HG03175 (cell line): ENCODE data around the gene COG6.
A peak's percentile ranks its signal among the peaks of the same experiment; 100 is the strongest.

Experiments
- ATAC-seq: cut with Tn5 transposase; IDR thresholded peaks from one replicate; pipeline ENCODE4 v1.9.1; 2021; ENCODE audit warnings: mild to moderate bottlenecking, moderate library complexity; ENCODE audit not compliant: unreplicated experiment

COG6 gene

DNA sequence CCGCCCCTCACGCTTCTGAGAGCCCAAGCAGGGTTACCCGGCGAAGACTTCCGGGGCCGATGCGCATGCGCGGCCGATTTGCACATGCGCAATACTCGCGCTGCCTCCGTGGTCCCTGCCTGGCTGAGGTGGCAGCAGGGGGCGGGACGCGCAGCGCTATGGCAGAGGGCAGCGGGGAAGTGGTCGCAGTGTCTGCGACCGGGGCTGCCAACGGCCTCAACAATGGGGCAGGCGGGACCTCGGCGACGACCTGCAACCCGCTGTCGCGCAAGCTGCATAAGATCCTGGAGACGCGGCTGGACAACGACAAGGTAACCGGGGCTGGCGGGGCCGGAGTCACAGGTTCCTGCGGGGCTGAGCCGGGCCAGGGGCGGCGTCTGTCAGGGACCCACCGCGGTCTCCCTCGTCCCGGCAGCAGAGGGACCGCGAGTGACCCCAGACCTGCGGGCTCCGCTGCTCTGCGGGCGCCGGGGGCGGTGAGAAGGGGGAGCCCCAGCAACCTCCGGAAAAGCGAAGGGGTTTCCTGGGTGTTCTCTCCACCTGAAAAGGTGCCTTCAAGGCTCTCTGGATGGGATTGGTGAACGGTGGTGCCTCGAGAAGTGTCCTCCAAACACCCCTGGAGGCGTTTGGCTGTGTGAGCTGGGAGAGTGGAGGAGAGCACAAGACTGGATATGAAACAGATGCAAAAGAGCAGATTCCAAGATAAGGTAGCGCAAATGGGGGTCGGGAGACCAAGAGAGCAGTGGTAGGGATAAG, at the start of gene COG6:
Gene COG6 (plus strand): TSS at position 94 of the 756 bp plus-strand sequence. CDS start 65 bp downstream, at position 159.
- ATAC-seq = peak; percentile 88

DNA sequence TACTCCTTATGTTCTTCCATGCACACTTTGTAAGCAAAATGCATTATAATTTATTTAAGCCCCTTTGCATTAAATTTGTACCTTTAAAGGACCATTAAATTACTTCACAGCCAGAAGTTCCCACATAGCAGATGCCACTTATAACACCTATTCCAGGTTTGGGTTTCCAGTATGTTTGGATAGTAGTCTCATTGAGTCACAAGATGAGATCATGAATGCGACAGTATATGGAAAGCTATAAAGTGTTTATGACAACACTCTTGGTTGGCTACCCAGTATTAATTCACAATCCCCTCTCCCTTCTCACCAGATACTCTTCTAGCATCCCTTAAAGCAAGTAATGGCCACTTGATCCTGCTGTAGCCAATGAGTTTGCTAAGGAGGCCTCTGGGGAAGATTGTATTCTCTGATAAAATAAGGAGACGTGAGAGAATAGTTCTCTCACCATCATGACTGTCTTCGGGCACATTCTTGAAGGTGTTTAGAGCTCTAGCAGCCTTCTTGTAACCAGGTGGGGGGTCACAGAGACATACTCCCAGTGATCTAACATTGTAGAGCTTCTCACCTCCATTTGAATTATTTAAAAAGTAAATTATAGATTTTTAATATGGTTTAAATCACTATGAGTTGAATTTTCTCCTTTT, 49.7 kb upstream of the COG6 start:
- ATAC-seq = no peak

DNA sequence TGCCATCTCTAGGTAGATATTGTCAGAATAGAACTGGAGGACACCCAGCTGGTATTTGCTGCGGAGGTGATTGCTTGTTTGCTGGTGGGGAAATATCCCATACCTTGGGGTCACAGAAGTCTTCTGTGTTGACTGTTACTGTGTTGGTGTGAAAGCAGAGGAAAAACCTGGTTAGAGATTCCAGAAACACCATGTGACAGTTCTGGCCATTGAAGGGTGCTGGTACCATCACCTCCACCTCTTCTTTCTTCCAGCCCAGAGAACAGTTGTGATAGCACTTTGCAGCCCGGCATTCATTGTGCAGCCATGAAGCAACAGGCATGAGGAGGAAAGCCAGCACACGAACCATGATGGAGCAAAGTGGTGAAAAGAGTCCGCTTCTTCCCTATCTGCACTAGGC, 47.6 kb upstream of the COG6 start:
- ATAC-seq = no peak

DNA sequence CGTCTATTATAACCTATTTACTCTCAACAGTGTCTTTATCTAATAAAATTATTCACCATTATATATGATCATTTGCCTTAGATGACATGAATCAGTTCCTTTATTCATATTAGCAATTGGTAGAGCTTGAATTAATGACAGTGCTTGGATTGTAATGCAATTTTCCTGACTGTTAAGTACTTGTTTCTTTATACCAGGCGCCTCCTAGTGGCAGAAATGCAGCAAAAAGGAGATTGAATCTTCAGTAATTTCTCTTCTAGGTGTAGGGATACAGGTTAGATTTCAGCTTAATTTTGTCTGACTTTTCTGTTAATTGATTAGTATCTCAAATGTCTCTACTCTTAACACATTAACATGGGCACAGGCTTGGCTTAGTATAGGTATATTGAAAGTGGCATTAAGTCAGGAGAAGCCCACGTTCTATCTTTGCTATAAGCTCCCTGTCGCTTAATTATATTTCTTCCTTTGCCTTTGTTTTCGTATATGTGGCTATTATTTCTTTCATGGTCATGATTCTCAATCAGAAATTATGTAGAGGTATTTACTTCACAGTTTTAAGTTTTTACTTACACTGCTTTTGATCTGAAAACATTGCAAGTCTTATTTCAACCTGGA, 43.3 kb upstream of the COG6 start:
- ATAC-seq = no peak

DNA sequence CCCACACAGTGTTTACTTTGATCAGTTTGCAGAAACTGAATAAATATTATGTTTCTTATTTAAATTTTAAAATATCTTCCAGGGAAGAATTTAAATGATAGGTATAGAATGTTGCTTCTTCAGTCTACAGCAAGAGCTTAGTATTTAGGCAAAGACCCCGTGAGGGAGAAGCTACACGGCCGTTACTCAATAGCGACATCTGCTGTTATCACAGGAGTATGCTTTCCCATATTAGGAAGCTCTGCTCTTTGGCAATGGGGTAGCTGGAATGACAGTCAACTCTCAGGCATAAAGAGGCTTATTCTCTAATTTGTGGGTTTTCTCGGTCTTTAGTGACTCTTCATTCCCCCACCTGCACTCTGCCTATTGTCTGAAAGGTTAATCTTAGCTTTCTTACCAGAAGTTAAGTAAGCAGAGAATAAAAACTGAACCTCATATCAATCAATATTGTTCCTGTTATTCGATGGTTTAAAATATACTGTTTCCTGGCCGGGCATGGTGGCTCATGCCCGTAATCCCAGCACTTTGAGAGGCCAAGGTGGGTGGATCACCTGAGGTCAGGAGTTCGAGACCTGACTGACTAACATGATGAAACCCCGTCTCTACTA, 39.3 kb upstream of the COG6 start:
- peak; percentile 82 for ATAC-seq

DNA sequence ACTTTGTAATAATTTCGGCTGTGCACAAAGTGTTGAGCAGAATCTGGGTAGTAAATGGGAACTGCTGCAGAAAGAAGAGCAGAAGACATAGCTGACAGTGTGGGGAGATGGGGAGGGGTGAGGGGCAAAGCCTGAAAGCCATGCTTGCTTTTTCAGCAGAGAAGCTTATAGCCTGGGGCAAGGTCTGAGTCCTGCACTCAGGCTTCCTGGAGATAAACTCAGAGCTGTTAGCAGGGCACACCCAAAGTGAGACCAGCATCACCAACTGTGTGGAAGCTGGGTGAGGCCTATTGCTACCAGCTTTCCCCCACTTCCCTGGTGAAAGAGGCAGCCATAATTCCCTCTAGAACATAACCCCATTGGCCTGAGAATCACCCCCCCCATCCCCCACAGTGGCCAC, 36.9 kb upstream of the COG6 start:
- ATAC-seq = no peak

DNA sequence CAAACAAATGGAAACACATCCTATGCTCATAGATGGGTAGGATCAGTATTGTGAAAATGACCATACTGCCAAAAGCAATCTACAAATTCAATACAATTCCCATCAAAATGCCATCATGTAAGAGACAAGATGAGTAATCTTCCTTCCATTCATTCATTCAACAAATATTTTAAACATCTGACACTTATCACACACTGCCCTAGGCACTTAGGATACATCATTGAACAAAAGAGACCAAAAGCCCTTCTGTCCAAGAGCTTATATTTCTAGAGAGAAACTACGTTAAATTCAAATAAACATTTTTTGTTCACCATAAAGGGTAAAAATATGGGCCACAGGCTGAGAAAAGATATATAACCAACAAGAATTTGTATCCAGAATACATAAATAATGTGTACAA, 32.0 kb upstream of the COG6 start:
- no peak for ATAC-seq

DNA sequence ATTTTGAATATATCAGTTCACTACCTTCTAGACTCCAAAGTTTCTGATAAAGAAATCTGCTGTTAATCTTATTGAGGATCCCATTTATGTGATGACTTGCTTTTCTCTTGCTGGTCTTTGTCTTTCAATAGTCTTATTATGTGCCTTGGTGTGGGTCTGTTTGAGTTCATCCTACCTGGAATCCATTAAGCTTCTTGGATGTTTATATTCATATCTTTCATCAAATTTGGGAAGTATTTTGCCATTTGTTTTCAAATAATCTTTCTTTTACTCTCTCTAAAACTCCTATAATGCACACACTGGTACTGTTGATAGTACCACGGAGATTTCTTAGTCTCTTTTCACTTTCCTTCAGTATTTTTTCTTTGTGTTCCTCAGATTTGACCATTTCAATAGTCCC, 24.2 kb upstream of the COG6 start:
- ATAC-seq = no peak

DNA sequence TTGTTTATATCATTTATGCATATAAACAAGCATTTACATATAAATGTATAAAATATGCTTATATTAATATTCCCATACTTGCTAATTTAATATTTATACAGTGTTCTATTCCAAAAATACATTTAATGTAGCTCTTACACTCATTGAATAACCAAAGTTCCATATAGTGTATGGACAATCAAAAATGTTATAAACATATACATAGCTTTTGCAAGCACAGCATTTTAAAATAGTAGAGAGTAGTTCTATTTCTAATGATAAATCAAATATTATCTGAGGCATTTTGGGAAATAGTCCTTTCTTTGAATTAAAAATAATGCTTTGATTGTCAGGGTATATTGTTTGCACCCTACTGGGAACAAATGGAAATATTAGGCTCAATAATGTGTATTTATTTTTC, 22.5 kb upstream of the COG6 start:
- ATAC-seq = no peak

DNA sequence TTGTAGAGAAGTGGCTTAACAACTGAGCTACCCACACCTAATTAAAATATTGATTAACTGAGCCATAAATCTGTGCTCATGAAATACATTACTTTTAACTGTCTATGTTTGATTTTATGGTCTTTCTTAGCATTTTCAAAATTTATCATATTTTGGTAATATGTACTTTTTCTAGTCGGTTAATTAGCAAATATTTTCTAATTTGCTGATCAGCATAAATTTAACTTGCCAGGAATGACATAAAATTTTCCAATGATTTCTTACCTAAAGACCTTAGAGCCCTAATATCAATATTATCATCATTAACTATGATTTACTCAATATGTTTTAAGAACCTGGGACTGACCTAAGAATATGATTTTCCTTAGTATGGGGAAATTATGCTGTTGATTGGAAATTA, 19.9 kb upstream of the COG6 start:
- ATAC-seq = no peak

DNA sequence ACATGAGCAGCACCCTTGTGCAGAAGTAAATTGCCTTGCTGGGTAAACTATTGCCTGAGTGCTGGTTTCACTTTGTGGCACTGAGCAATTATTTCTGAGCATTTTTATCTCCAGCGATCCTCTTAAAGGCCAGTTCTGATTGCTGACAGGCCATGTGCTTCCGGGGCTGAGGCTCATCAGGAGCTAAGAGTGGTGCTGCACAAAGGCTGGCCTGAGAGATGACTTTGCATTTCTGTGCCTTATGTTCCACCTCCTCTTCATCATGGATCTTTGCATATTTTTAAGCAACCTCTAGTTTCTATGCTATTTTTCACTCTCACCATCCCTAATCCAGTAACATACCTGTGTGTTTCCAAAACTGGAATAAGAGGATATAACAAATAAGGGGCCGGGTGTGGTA, 17.6 kb upstream of the COG6 start:
- no peak for ATAC-seq

DNA sequence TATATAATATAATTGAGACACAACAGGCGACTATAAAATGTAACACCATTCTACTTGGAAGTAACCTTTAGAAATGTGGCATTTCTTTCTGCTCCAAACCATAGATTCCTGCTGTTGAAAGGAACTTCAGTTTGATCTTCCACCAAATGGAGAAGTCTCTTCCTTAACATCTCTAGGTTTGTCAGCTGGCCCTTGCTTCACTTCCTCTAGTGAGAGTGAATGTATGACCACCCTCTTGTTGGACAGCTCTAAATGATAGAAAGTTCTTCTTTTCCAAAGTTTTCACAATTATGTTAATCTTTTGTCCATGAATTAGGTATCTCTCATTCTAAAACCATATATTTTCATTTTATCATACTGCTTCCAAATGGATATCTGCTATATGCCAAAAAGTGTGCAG, 13.8 kb upstream of the COG6 start:
- no peak for ATAC-seq

DNA sequence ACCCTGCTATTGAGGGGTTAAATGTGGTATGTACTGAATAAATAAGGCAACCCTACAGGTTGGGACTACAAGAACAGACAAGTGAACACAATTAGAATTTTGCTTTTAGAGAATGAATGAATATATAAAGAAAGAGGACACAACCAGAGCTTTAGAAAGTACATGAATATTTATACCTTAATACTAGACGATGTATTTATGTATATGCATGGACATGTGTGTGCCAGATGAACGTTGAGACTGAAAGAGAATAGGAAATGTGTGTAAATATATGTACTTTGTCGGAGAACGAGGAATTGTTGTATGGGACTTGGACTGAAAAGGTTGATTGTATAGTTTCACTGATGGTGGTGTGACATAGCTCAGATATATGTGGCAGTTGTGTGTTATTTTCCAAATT, 9.3 kb upstream of the COG6 start:
- ATAC-seq = no peak

DNA sequence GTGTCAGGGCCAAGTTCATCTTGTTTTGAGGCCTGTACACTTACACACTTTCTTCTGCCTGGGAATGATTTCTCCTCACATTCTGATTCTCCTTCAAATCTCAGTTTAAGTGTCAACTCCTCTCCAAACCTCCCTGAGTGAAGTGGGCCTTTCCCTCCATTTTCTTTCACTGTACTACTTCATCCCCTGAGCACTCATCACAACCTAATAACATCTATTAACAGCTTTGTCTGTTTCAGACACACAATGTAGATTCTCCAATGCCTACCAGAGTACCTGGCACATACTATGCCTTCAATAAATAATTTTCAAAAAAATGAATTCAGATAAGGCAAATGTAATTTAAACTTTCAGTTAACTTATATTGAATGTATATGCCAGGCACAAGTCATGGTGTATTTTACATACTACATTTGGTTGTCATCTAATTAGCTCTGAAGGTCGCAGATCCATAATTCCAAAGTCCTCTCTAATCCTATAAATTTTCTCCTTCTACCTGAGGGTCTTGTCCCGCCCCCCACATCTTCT, 357 bp upstream of the COG6 start:
- ATAC-seq = no peak

DNA sequence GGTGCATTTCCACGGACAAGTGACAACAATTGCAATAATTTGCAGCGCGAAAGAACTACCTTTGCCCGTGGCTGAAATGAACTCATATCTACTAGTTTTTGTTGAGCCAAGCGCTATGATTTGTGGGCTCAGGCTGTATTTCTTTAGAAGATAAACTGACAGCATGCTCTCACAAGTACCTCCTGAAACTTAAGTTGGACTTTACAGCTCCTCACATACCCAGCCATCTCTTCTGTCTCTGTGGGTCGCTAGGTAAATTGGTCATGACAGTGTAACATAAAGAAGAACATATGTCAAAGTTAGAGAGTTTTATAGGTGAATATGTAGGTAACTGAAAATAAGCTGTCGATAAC, 839 bp downstream of the COG6 start:
- no peak for ATAC-seq

DNA sequence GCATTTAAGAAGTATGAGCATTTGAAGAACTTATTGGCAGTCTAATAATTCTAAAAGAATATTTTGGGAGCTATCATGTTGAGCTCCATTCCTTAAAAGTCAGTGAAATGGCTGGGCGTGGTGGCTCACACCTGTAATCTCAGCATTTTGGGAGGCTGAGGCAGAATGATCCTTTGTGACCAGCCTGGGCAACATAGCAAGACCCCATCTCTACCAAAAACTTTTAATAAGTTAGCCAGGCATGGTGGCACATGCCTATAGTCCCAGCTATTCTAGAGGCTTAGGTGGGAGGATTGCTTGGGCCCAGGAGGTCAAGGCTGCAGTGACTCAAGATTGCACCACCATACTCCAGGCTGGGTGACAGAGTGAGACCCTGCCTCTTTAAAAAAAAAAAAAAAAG, 8.0 kb downstream of the COG6 start:
- no peak for ATAC-seq

DNA sequence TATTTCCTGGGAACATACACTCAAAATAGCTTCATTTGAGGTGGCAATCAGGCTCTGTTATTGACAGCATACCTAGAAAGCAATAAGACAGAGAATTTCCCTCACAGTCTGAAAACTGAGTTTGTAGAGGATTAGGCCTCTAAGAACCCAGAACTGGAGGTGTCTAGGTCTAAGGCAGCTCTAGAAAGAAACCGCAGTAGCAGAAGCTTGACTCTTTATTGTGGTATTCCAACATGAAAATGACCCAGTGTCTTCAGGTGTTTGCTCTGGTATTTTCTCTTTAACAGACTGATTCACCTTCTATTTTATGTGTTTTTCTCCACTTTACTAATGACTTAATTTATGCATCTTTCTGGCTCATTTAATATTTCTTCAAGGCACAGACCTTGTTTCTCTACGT, 8.5 kb downstream of the COG6 start:
- ATAC-seq = no peak

DNA sequence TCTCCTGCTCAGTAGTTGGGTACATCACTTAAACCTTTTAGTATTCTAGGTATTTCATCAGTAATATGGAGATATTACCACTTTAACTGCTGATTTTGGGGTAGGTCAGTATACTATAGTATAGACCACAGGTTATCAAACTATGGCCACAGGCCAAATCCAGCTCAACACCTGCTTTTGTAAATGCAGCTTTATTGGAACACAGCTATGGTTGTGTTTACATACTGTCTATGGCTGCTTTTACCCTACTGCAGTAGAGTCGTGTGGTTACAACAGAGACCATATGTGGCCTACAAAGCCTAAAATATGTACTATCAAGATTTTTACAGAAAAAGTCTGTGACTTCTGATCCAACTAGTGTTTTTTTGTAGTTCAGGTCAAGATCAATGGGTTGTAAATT, 10.3 kb downstream of the COG6 start:
- no peak for ATAC-seq

DNA sequence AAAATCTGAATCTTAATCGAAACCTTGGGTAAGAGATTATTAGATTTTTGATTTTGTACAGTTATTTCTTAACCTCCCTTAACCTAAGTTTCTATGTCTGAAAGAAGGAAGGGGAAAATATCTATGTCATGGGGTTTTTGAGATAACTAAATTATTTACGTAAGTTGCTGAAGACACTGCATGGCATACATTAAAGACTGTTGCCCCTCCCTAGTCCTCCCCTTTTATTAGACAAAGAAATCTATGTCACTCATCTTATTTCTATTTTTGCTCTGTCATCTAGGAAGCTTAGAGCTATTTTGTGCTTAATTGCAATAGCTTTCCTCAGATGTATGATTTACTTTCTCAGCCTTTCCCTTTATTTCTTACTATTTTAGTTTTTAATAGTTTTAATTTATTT, 15.0 kb downstream of the COG6 start:
- no peak for ATAC-seq

DNA sequence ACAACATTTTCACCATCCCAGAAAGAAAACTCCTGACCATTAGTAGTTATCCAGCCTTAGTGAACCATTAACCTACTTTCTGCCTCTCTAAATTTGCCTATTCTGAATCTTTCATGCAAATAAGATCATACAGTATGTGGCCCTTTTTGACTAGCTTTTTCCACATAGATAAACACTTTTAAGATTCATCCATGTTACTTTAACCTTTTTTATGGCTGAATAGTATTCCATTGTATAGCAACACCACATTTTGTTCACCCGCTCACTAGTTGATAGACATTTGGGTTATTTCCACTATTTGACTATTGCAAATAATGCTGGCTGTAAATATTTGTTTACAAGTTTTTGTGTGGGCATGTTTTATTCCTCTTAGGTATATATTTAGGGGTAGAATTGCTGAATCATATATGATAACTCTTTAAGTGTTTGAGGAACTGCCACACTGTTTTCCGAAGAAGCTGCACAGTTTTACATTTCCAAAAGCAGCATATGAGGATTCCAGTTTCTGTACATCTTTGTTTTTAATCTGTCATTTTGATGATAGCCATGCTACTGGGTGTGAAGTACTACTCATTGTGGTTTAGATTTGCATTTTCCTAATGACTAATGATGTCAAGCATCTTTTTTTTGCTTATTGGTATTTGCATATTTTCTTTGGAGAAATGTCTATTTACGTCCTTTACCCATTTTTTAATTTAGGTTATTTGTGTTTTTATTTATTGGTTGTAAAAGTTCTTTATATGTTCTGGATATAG, 17.1 kb downstream of the COG6 start:
- ATAC-seq = no peak

DNA sequence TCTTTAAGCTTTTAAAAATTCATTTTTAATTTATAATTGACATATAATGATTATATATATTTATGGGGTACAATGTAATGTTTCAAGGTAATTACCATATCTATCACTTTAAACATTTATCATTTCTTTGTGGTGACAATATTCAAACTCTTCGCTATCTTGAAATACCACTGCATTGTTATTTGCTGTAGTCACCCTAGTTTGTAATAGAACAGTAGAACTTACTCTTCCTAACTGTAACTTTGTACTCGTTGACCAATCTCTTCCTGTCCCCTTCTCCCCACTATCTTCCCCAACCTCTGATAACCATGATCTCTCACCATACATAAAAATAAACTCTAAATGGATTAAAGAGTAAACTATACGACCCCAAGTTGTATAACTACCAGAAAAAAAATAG, 20.4 kb downstream of the COG6 start:
- no peak for ATAC-seq
